HG02798 (cell line): Measurements from ENCODE around the gene NOSTRIN.
A peak's percentile ranks its signal among the peaks of the same experiment; 100 is the strongest.
"Not testable (repeated sequence)": the region's sequence is repeated elsewhere in the genome, so short reads cannot be mapped to it uniquely, and the experiment has no call there.

Source experiments
- ATAC-seq: cut with Tn5 transposase; IDR thresholded peaks from one replicate; pipeline ENCODE4 v1.9.1; 2021; ENCODE audit warnings: mild to moderate bottlenecking; ENCODE audit not compliant: unreplicated experiment, poor library complexity

Gene NOSTRIN

GRCh38 chr2:168801961-168802858 is at the start of gene NOSTRIN:
Gene NOSTRIN, plus strand, starts transcription at chr2:168802637. Its CDS starts 10 bp downstream, at chr2:168802647.
- ATAC-seq: no peak

- no peak for ATAC-seq
Measured at GRCh38 chr2:168753765-168754329, 48.6 kb upstream of the NOSTRIN start.

- ATAC-seq: no peak
Measured at GRCh38 chr2:168757223-168757622, 45.2 kb upstream of the NOSTRIN start.

GRCh38 chr2:168758970-168759820 is 43.2 kb upstream of the NOSTRIN start:
- peak; percentile 85 for ATAC-seq

DNA sequence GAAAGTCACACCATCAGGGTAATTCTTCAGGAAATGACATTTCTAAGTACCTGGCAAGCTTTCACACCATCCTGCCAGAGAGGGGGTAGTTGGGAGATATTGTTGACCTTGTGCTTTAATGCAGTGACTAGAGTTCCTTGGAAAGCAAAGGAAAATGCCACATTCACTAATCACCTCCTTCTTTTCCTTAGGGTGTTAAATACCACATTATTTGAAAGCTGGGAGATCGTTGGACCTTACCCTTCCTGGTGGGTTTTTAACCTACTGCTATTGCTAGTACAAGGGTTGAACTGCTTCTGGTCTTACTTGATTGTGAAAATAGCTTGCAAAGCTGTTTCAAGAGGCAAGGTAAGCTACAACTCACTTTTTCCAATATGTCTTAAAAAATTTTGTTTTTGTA is 37.0 kb upstream of the NOSTRIN start:
- no peak for ATAC-seq

DNA sequence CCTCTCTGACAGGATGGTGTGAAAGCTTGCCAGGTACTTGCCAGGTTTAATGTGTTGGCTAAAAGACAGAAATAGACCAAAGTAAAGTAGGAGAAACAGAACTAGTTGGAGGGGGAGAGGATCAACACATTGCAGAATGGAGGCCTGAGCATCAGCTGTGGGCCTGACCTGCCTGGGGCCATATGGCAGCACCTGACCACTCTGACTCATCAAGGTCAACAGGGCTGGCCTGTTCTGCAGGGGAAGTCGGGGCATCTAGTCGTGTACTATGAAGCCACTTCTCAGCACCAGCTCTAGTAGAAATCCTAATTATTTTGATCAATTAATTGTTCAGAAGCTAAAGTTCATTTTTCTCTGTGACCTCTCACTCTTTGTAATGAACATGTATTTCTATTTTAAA is 35.8 kb upstream of the NOSTRIN start:
- no peak for ATAC-seq

DNA sequence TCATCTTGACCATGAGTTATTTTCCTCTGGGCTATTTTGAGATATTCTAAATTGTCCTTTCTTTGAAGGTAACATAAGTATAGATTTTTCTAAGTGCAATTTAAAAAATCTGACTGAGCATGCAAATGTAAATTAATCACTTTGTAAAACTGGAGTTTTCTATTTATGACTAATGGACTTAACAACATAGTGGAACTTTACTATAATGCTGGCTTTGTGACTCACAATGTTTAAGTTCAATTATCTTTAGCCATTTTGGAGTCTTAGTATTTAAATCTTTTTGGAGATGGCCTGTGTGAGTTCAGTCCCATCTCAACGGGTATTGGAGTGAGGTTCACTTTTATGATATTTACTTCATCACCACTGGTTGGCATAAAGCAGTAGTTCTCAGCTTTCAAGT is 35.2 kb upstream of the NOSTRIN start:
- ATAC-seq: no peak

DNA sequence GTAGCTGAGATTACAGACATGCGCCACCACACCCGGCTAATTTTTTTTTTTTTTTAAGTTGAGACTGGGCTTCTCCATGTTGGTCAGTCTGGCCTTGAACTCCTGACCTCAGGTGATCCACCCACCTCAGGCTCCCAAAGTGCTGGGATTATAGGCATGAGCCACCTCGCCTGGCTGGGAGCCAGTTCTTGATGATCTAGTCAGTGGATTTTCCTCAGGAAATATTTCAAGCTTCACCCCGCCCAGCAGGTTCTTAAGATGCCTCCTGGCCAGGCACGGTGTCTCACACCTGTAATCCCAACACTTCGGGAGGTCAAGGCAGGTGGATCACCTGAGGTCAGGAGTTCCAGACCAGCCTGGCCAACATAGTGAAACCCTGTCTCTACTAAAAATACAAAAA is 34.1 kb upstream of the NOSTRIN start:
- ATAC-seq: not testable (repeated sequence)

- ATAC-seq: no peak
Measured at GRCh38 chr2:168770796-168771195, 31.6 kb upstream of the NOSTRIN start.

DNA sequence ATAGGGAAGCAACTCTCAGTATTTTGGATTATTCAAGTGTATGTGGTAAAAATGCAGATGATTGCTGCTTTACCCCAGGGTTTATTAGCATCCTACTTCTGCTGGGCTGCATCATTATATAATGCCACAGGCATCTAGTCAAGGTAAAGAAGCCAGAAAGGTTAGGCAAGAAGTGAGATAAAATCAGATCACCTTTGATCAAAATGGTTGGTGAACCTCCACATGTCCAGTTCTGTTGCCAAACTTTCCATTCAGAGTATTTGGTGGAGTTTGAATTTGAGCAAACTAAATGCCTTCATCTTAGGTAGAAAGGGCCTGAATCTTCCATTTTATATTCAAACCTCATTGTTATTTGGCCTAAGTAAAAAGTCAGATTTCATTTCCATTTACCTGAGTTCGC is 29.7 kb upstream of the NOSTRIN start:
- no peak for ATAC-seq

- no peak for ATAC-seq
Measured at GRCh38 chr2:168773128-168773527, 29.3 kb upstream of the NOSTRIN start.

DNA sequence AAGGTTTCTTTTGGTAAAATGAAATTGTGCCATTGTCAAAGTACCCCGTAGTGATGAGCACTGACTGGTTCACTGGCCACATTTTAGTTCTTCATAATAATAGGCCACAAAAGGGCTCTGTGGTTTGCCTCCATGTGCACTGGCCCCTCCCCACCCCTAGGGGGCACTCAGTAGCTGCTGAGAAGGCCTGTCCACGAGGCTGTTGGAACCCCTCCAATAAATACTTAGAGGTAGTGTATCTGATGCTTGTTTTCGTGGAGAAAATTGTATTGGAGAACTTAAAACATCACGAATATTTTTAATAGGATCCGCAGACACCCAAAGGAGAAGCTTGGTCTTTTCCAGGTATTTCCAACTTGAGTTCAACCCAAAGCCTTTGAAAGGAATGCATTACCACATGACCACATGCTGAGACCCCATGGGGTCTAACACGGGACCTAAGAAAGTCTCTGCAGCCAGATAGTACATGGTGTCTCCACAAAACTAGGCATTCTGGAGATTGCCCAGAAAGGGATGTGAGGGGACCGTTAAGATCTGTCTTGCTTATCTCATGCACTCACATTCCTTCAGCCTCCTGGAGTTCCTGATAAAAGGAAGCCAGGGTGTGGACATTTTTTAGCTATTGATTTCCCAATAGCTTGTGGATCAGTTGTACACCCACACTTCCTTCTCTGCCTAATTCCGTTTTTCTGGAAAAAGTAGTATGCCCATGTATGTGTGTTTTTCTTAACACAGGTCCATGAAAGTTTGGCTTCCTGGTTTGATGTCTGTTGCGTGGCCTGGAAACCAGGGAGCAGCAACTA is 28.5 kb upstream of the NOSTRIN start:
- ATAC-seq: peak; percentile 78

DNA sequence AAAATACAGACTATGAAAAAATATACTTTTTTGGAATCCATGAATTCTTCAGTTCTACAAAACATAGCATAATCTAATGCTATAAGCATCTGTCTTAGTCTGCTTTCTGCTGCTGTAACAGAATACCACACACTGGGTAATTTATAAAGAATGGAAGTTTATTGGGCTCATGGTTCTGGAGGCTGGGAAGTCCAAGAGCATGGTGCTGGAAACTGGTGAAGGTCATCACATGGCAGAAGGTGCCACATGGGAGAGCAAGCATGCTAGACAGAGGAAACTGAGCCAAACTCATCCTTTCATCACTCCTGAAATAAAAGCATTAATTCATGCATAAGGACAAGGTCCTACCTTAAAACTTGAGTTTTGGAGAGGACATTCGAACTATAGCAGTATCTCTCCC is 26.6 kb upstream of the NOSTRIN start:
- no peak for ATAC-seq

- no peak for ATAC-seq
Measured at GRCh38 chr2:168780669-168781071, 21.8 kb upstream of the NOSTRIN start.

DNA sequence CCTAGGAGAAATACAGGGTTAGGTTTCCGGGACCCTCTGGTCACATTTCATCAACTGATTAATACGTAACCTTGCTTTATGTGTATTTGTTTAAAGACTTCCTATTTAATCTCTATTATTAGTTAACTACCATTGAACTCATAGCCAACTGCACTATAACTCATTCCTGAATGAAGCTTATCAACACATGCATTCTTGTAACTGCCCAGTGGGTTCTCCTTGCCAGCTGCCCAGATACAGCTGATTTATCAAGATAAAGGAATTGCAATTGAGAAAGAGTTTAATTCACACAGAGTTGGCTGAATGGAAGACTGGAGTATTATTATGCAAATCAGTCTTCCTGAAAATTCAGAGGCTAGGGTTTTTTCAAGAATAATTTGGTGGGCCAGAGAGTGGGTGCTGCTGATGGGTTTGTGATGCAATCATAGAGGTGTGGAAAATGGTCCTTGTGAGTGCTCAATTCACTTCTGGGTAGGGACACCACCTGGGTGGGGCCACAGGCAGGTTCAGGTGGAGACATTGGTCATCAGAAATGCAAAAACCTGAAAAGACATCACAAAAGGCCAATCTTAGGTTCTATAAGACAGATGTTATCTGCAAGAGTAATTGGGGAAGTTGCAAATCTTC is 21.1 kb upstream of the NOSTRIN start:
- ATAC-seq: no peak

DNA sequence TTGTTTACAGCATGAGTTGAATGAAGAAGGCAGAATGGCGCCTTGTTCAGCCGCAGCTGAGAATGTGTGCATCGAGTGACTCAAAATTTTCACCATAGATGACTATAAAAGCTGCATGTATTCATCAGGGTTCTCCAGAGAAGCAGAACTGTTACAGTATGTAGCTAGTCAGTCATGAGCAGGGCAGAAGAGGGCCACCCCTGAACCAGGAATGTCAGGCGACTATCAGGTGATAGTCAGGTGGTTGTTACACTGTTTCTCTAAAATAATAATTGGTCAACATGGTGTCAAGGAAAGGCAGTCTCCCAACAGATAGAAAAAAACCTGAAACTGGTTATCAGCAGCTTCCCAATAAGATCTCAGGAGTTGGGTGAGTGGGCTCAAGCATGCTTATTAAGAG is 20.2 kb upstream of the NOSTRIN start:
- no peak for ATAC-seq

DNA sequence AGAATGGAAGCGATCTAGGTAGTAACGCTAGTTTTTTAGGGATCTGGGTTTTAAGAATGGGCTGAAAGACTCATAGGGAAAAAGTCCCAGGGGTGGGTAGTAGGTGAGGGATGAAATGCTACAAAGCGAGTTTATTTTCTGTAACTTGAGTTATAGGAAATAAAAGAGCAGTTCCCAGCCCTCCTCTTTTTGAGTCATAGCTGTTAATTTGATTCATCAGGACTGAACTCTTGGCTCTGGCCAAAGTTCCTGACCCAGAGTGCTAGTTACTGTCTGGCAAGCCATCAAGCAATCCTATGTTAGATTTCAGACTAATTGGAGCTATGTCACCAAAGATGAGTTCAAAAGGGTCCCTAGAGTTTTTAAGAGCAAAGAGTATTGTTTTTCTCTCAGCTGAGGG is 17.4 kb upstream of the NOSTRIN start:
- ATAC-seq: no peak

DNA sequence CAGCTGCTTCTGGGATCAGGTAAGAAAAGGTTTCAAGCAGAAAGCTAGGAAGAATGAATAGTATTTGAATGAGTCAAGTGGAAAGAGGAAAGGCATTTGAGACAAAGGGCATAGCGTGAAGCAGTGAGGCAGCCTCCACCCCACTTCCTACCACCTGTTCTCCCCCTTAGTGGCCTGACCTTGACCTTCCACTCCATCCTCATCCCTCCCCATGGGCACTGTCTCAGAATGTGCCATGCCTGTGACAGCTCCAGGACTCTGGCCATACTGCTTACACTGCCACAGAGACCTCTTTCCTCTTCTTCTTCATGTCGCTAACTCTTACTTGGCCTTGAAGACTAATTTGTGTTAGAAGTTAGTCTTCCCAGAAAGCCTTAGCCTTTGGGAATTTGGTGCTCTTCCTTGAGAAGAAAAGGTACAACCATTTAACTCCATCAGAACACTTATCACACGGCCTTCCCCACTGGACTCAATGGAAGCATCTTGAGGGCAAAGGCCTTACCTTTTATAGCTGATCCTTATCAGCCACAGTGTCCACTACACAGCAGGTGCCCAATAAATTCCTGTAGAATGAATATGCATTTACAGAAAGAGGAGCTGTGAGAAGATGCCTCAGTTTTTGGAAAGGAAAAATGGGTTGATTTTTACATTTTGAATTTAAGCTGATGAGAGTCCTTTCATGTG is 15.2 kb upstream of the NOSTRIN start:
- no peak for ATAC-seq

GRCh38 chr2:168787782-168788376 is 14.6 kb upstream of the NOSTRIN start:
- no peak for ATAC-seq
